Measurements from ENCODE around the gene GTSE1.

Gene GTSE1

GRCh38 chr22:46379066-46379930, 82.6 kb downstream of the GTSE1 start:
- DNase-seq (ENCODE audit: low read depth): no peak

GRCh38 chr22:46380069-46380468, 83.4 kb downstream of the GTSE1 start:
- DNase-seq (ENCODE audit: low read depth): no peak
